NCI-H2196 (cell line): ENCODE measurements around the gene HSD11B1L.
"Not testable (repeated sequence)": the region's sequence is repeated elsewhere in the genome, so short reads cannot be mapped to it uniquely, and the experiment has no call there.

Experiments used
- DNase-seq: peaks from one replicate; lab custom pipeline; 2025; ENCODE audit not compliant: unreplicated experiment; lab: John Stamatoyannopoulos, UW

Gene HSD11B1L

GRCh38 chr19:5697890-5698634 lies 17.2 kb downstream of the HSD11B1L start:
- no peak for DNase-seq

- no peak for DNase-seq
Observed at GRCh38 chr19:5698635-5699422, 18.0 kb downstream of the HSD11B1L start.

GRCh38 chr19:5700455-5701092 lies 19.7 kb downstream of the HSD11B1L start:
- no peak for DNase-seq

- not testable (repeated sequence) for DNase-seq
Observed at GRCh38 chr19:5702053-5702410, 21.2 kb downstream of the HSD11B1L start.

- no peak for DNase-seq
Observed at GRCh38 chr19:5703819-5704818, 23.3 kb downstream of the HSD11B1L start.

GRCh38 chr19:5705552-5705951 lies 24.7 kb downstream of the HSD11B1L start:
- no peak for DNase-seq

- DNase-seq: no peak
Observed at GRCh38 chr19:5706876-5707573, 26.2 kb downstream of the HSD11B1L start.

GRCh38 chr19:5707576-5708575 lies 27.0 kb downstream of the HSD11B1L start:
- DNase-seq: no peak

- DNase-seq: no peak
Observed at GRCh38 chr19:5711025-5711424, 30.2 kb downstream of the HSD11B1L start.

GRCh38 chr19:5711713-5712161 lies 30.9 kb downstream of the HSD11B1L start:
- DNase-seq: no peak

- no peak for DNase-seq
Observed at GRCh38 chr19:5713228-5713627, 32.4 kb downstream of the HSD11B1L start.

GRCh38 chr19:5714816-5715215 lies 34.0 kb downstream of the HSD11B1L start:
- DNase-seq: no peak

- no peak for DNase-seq
Observed at GRCh38 chr19:5717215-5717935, 36.5 kb downstream of the HSD11B1L start.

GRCh38 chr19:5718037-5718578 lies 37.3 kb downstream of the HSD11B1L start:
- no peak for DNase-seq

- DNase-seq: no peak
Observed at GRCh38 chr19:5718579-5719273, 37.9 kb downstream of the HSD11B1L start.

GRCh38 chr19:5719274-5719960 lies 38.6 kb downstream of the HSD11B1L start:
- no peak for DNase-seq
